Mucosa of rectum (tissue), 2 donors: Measurements from ENCODE around the gene DLL3.

Experiments used
- H3K27ac ChIP-seq, 2 donors: one replicate each; pipeline ENCODE4 v1.7.0; 2013; ENCODE audit warnings: inconsistent platforms in 2 of 2, low read depth in 2 of 2, low read length in 2 of 2
- H3K27me3 ChIP-seq, 2 donors: one replicate each; pipeline ENCODE4 v1.7.0; 2013; ENCODE audit warnings: low read length in 2 of 2; ENCODE audit not compliant: control insufficient read depth in 2 of 2, insufficient read depth in 2 of 2
- H3K36me3 ChIP-seq, 2 donors: one replicate each; pipeline ENCODE4 v1.7.0; 2013; ENCODE audit warnings: low read length in 2 of 2; ENCODE audit not compliant: control insufficient read depth in 2 of 2, insufficient read depth in 2 of 2
- H3K4me1 ChIP-seq, 2 donors: one replicate each; pipeline ENCODE4 v1.7.0; 2013; ENCODE audit warnings: low read length in 2 of 2, mild to moderate bottlenecking in 1 of 2; ENCODE audit not compliant: control insufficient read depth in 2 of 2, insufficient read depth in 2 of 2
- H3K4me3 ChIP-seq, 2 donors: one replicate each; pipeline ENCODE4 v1.7.0; 2013; ENCODE audit warnings: low read length in 2 of 2
- H3K9ac ChIP-seq, 2 donors: one replicate each; pipeline ENCODE4 v1.7.0; 2013; ENCODE audit warnings: low read length in 2 of 2, low read depth in 1 of 2, mild to moderate bottlenecking in 1 of 2
- H3K9me3 ChIP-seq, 2 donors: one replicate each; pipeline ENCODE4 v1.7.0; 2013; ENCODE audit warnings: low read length in 2 of 2; ENCODE audit not compliant: control insufficient read depth in 2 of 2
- donor health status: healthy.
- donor health status: Normal muscosa, but diverticular disease.

DLL3 gene

DNA sequence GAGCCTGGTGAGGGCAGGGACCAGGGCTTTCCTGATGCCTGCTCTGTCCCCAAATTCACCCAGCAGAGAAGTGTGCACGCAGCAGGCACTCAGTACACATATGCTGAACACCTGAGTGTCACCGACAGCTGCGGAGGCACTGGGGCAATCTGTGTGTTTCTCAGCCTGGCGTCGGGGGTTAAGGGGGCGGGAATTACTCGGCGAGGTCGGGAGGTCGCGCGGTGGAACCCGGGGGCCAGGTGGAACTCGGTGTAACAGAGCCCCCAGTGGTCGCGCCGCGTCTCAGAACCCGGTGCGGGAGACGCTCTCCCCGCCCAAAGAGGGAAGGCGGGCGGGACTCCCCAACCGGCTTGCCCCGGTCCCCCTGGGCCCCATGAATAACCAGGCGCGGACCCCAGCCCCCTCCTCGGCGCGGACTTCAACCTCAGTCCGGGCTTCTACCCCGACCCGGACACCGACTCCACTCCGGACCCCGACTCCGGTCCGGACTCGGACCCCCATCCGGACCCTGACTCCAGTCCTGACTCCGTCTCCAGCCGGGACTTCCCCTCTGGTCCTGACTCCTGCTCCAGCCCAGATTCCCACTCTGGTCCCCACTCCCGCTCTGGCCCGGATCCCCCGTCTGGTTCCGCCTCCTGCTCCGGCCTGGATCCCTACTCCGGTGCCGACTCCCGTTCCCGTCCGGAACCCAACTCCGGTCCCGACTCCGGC lies 16.2 kb downstream of the DLL3 start, which contains the start of gene SELENOV:
Gene SELENOV, plus strand, starts transcription at position 300 of the 711 bp plus-strand sequence. Its CDS starts 74 bp downstream, at position 374.
- no peak within 1 kb of the TSS for H3K27ac ChIP-seq
- no peaks in the 10 kb centered on the region for H3K9me3 ChIP-seq
- H3K36me3 ChIP-seq = no peaks in the 10 kb centered on the region
- no peak within 1 kb of the TSS for H3K9ac ChIP-seq
- H3K4me1 ChIP-seq = peaks cover 0 to 7% of the 10 kb centered on the region in 2 donors
- H3K27me3 ChIP-seq = peaks cover 32 to 42% of the 10 kb centered on the region in 2 donors
- H3K4me3 ChIP-seq = peak within 1 kb of the TSS in 1 of 2 donors; percentile 41

DNA sequence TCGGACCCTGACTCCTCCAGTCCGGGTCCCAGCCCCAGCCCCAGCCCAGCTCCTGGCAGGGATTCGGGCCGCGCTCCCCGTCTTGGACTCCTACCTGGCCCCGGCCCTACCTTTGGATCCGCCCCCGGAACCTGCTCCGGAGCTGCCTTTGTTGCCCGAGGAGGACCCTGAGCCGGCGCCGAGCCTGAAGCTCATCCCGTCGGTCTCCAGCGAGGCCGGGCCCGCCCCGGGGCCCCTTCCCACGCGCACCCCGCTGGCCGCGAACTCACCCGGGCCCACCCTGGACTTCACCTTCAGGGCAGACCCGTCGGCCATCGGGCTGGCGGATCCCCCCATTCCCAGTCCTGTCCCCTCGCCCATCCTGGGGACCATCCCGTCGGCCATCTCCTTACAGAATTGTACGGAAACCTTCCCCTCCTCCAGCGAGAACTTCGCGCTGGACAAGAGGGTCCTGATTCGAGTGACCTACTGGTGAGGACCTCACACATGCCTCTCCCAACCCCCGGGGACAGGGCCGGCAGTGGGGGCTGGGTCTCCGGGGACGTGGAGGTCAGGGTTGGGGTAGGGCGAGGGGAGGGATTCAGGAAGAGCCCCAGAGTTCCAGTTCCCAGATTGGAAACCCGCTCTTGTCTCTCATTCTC lies 16.9 kb downstream of the DLL3 start:
- no peak overlapping the region for H3K27ac ChIP-seq
- H3K4me3 ChIP-seq = peak overlapping the region in 1 of 2 donors; percentile 41

DNA sequence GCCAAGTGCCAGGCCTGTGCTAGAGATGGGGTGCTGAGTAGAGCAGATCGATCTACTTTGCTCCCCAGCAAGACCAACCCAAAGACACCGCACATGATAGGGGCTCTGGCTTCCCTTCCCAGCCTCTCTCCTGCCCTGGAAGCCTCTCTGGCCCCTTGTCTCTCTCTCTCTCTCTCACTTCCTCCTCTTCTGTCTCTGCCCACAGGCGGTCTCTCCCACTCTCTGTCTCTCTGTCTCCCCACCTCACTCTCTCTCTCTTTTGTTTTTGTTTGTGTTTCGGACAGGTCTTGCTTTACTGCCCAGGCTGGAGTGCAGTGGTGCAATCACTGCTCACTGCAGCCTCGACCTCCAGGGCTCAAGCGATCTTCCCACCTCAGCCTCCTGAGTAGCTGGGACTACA lies 17.5 kb downstream of the DLL3 start:
- peaks cover 32 to 42% of the 10 kb centered on the region in 2 donors for H3K27me3 ChIP-seq
- H3K36me3 ChIP-seq = no peaks in the 10 kb centered on the region
- no peaks in the 10 kb centered on the region for H3K9me3 ChIP-seq
- peaks cover 0 to 7% of the 10 kb centered on the region in 2 donors for H3K4me1 ChIP-seq
- no peak overlapping the region for H3K9ac ChIP-seq
- H3K27ac ChIP-seq = no peak overlapping the region
- H3K4me3 ChIP-seq = no peak overlapping the region

More for the DNA sequence above, 16.9 kb downstream of the DLL3 start:
- H3K4me1 ChIP-seq = peaks cover 0 to 7% of the 10 kb centered on the region in 2 donors
- H3K9me3 ChIP-seq = no peaks in the 10 kb centered on the region
- peaks cover 32 to 42% of the 10 kb centered on the region in 2 donors for H3K27me3 ChIP-seq
- H3K36me3 ChIP-seq = no peaks in the 10 kb centered on the region
- H3K9ac ChIP-seq = no peak overlapping the region

DNA sequence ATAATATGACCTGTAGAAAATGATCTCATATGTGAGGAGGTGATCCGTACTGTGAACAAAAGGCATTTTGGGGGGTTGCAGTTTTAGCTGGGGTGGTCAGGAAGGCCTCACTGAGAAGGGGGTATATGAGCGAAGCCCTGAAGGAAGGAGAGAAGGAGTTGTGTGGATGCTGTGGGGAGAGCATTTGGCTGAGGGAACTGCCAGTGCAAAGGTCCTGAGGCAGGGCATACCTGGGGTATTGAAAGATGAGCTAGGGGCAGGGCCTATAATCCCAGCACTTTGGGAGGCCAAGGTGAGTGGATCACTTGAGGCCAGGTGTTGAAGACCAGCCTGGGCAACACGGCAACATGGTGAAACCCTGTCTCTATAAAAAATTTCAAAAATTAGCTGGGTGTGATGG lies 18.7 kb downstream of the DLL3 start:
- Histone ChIP-seq H3K36me3 (no peaks in the 10 kb centered on the region), H3K9me3 (no peaks in the 10 kb centered on the region), H3K27me3 (peaks cover 32 to 42% of the 10 kb centered on the region in 2 donors), H3K9ac (no peak overlapping the region), H3K4me3 (no peak overlapping the region), H3K27ac (no peak overlapping the region), H3K4me1 (peaks cover 0 to 7% of the 10 kb centered on the region in 2 donors)

DNA sequence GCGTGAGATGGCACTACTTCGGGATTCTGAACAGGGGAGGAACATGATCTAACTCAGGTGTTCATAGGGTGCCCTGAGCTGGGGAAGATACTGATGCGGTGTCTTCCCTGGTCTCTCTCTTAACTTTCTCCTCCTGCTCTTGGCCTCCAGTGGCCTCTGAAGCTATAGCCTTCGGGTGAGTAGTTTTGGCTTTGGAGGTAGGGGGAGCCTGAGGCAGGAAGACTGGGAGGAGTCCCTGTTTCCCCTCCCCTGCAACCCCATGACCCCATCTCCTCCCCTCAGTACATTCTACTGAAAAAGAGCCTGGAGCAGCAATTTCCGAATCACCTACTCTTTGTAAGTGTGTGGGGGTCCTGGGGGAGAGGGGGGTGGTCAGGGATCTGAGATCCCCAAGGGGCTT lies 19.7 kb downstream of the DLL3 start:
- Histone ChIP-seq H3K4me1 (peaks cover 0 to 7% of the 10 kb centered on the region in 2 donors), H3K36me3 (no peaks in the 10 kb centered on the region), H3K4me3 (no peak overlapping the region), H3K9ac (no peak overlapping the region), H3K9me3 (no peaks in the 10 kb centered on the region), H3K27ac (no peak overlapping the region), H3K27me3 (peaks cover 32 to 35% of the 10 kb centered on the region in 2 donors)

DNA sequence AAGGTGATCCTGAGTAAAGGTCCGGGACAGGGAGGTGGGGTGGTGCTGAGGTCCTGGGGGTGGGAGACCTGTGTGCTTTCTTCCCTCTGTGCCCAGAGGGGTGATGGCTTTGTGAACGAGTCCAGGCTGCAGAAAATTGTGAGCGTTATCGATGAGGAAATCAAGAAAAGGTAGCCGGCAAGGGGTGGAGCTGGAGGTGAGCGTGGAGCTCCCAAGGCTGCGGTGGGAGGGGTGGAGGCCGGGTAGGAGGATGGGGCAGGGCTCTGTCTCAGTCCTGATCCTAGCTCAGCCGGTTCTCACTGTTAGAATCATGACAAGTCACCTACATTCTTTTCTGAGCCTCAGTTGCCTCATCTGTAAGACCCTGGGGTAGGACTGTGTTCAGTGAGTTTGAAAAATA lies 20.2 kb downstream of the DLL3 start:
- no peaks in the 10 kb centered on the region for H3K9me3 ChIP-seq
- H3K4me1 ChIP-seq = peaks cover 0 to 7% of the 10 kb centered on the region in 2 donors
- peaks cover 27 to 32% of the 10 kb centered on the region in 2 donors for H3K27me3 ChIP-seq
- H3K27ac ChIP-seq = no peak overlapping the region
- no peaks in the 10 kb centered on the region for H3K36me3 ChIP-seq
- H3K9ac ChIP-seq = no peak overlapping the region
- H3K4me3 ChIP-seq = no peak overlapping the region

DNA sequence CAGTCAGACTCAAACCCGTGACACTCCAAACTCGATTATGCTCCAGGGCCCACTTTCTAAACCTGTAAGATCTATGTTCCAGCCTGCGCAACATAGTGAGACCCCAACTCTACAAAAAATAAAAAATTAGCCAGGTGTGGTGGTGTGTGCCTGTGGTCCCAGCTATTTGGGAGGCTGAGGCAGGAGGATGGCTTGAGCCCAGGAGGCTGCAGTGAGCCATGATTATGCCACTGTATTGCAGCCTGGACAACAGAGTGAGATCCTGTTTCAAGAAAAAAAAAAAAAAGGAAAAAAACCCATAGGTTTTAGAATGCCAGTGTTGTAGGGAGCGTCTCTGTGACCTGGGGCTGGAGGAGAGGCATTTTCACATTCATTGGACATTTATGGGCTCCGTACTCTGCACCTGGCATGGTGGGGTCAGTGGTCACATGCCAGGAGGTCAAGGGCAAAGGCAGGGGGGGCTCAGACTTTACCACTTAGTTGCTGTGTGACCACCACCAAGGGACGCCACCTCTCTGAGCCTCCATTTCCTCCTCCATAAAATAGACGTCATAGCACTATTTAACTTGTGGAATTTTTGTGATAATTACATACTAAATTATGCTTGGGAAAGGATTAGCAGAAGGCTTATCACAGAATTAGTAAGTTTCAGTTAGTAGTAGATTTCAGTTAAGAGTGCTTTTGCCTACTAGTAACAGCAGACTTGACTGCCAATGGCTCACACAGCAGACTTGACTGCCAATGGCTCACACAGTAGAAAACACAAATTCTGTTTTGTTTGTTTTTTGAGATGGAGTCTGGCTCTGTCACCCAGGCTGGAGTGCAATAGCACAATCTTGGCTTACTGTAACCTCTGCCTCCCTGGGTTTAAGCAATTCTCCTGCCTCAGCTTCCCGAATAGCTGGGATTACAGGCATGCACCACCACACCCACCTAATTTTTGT lies 22.1 kb downstream of the DLL3 start:
- no peaks in the 10 kb centered on the region for H3K36me3 ChIP-seq
- H3K9me3 ChIP-seq = no peaks in the 10 kb centered on the region
- H3K27me3 ChIP-seq = peaks cover 16 to 18% of the 10 kb centered on the region in 2 donors
- no peak overlapping the region for H3K4me3 ChIP-seq
- H3K4me1 ChIP-seq = peaks cover 0 to under 1% of the 10 kb centered on the region in 2 donors
- H3K9ac ChIP-seq = no peak overlapping the region
- no peak overlapping the region for H3K27ac ChIP-seq

DNA sequence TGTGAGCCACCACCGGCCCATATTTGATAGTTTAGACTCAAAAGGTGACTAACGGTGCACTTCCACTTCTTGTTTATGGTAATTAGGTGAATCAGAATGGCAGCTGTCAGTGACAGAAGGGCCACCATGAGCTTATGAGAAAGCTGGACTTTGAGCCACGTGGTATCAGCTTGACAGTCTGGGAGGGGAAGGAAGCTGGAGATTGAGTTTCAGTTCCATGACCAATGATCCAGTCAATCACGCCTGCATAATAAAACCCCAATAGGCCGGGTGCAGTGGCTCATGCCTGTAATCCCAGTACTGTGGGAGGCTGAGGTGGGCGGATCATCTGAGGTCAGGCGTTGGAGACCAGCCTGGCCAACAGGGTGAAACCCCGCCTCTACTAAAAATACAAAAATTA lies 25.7 kb downstream of the DLL3 start:
- Histone ChIP-seq H3K4me3 (no peak overlapping the region), H3K9me3 (no peaks in the 10 kb centered on the region), H3K4me1 (no peaks in the 10 kb centered on the region), H3K27me3 (no peaks in the 10 kb centered on the region), H3K36me3 (no peaks in the 10 kb centered on the region), H3K27ac (peak overlapping the region in 1 of 2 donors; percentile 16), H3K9ac (no peak overlapping the region)

DNA sequence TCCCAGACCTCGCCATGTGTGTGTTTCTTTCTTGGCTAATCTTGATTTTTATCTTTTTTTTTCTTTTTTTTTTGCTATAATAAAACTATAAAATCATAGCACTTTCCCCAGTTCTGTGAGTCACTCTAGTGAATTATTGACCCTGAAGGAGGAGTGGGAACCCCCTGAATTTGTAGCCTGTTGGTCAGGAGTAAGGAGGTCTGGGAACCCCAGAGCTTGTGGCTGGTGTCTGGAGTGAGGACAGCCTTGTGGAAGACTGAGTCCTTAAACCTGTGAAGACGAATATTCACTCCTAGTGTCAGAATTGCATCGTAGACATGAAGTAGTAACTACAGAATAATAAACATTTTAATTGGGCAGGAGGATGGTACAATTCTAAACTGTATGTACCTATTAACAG lies 26.5 kb downstream of the DLL3 start:
- Histone ChIP-seq H3K9me3 (no peaks in the 10 kb centered on the region), H3K4me1 (no peaks in the 10 kb centered on the region), H3K36me3 (no peaks in the 10 kb centered on the region), H3K4me3 (no peak overlapping the region), H3K9ac (no peak overlapping the region), H3K27me3 (no peaks in the 10 kb centered on the region), H3K27ac (no peak overlapping the region)
